ENCODE data around the gene RPTOR.

DNA sequence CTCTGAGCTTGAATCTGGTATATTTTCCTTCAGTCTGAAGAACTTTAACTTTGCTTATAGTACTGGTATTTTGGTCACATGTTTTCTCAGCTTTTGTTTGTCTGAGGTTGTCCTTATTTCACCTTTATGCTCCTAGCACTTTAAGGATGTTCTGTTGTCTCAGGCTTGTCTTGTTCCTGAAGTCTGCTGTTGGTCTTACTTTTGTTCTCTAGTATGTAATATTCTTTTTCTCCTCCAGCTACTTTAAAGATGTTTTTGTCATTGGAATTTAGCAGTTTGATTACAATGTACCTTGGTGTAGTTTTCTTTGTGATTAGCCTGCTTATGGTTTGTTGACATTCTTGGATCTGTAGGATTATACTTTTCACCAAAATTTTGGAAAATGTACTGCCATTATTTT, 23.6 kb downstream of the RPTOR start:
- TF ChIP-seq EZH2 (IDR thresholded peaks at IDR 0.05) (no peak), POLR2AphosphoS5 (IDR thresholded peaks at IDR 0.05; ENCODE audit: borderline replicate concordance, low read depth, low read length) (no peak), FOXP2 (optimal IDR thresholded peaks at IDR 0.05; ENCODE audit: control extremely low read depth, extremely low read length, insufficient read depth) (no peak)
